ENCODE measurements around the gene ATP6V0C. TPM values are rescaled to one million over a fixed set of nuclear protein-coding genes. Genes with fewer than 3 reads are reported as not detected.

Gene ATP6V0C
- total and polyA plus RNA-seq, 4 donors: 67.9 to 119 (median 112) TPM

- no peak overlapping the region for H3K27ac ChIP-seq (ENCODE audit: low read depth in 1 of 2, low read length in 2 of 2)
- DNase-seq: no peak
- H3K36me3 ChIP-seq (ENCODE audit: control insufficient read depth in 1 of 2, insufficient read depth in 2 of 2, low read length in 1 of 2): no peaks in the 10 kb centered on the region
- no peaks in the 10 kb centered on the region for H3K27me3 ChIP-seq (ENCODE audit: control insufficient read depth in 1 of 2, insufficient read depth in 2 of 2, low read length in 1 of 2)
- no peak overlapping the region for H3K4me3 ChIP-seq (ENCODE audit: low read length in 2 of 2)
- no peaks in the 10 kb centered on the region for H3K4me1 ChIP-seq (ENCODE audit: control insufficient read depth in 1 of 2, insufficient read depth in 2 of 2, low read length in 2 of 2)
- intact Hi-C loops (cut with DNase I): no loop called here
- WGBS, 2 donors: 82 to 86% methylated on average over 5 of the region's 5 CpGs
- no peaks in the 10 kb centered on the region for H3K9me3 ChIP-seq (ENCODE audit: control insufficient read depth, low read length)
- no peak for ATAC-seq (ENCODE audit: low FRiP score)
These were observed 18.7 kb upstream of the ATP6V0C start for GRCh38 chr16:2495041-2495440.

GRCh38 chr16:2496223-2497115 is 17.3 kb upstream of the ATP6V0C start:
- ATAC-seq (ENCODE audit: low FRiP score): no peak
- no peak overlapping the region for H3K27ac ChIP-seq (ENCODE audit: low read depth in 1 of 2, low read length in 2 of 2)
- intact Hi-C loops (cut with DNase I): no loop called here
- H3K36me3 ChIP-seq (ENCODE audit: control insufficient read depth in 1 of 2, insufficient read depth in 2 of 2, low read length in 1 of 2): no peaks in the 10 kb centered on the region
- WGBS, 2 donors: 94 to 95% methylated on average over 62 of the region's 62 CpGs
- H3K4me1 ChIP-seq (ENCODE audit: control insufficient read depth in 1 of 2, insufficient read depth in 2 of 2, low read length in 2 of 2): no peaks in the 10 kb centered on the region
- no peak overlapping the region for H3K4me3 ChIP-seq (ENCODE audit: low read length in 2 of 2)
- no peaks in the 10 kb centered on the region for H3K9me3 ChIP-seq (ENCODE audit: control insufficient read depth, low read length)
- no peaks in the 10 kb centered on the region for H3K27me3 ChIP-seq (ENCODE audit: control insufficient read depth in 1 of 2, insufficient read depth in 2 of 2, low read length in 1 of 2)
- DNase-seq: no peak

GRCh38 chr16:2497116-2497630 is 16.6 kb upstream of the ATP6V0C start:
- Histone ChIP-seq H3K27me3 (ENCODE audit: control insufficient read depth in 1 of 2, insufficient read depth in 2 of 2, low read length in 1 of 2) (no peaks in the 10 kb centered on the region), H3K9me3 (ENCODE audit: control insufficient read depth, low read length) (no peaks in the 10 kb centered on the region), H3K4me1 (ENCODE audit: control insufficient read depth in 1 of 2, insufficient read depth in 2 of 2, low read length in 2 of 2) (no peaks in the 10 kb centered on the region), H3K4me3 (ENCODE audit: low read length in 2 of 2) (no peak overlapping the region), H3K36me3 (ENCODE audit: control insufficient read depth in 1 of 2, insufficient read depth in 2 of 2, low read length in 1 of 2) (no peaks in the 10 kb centered on the region), H3K27ac (ENCODE audit: low read depth in 1 of 2, low read length in 2 of 2) (no peak overlapping the region)
- WGBS, 2 donors: 23 to 26% methylated on average over 21 of the region's 21 CpGs
- intact Hi-C loops (cut with DNase I): no loop called here
- ATAC-seq (ENCODE audit: low FRiP score) (peak; percentile 54), DNase-seq (peak in 1 of 2 donors; percentile 78)

GRCh38 chr16:2497695-2498484 is 15.9 kb upstream of the ATP6V0C start:
- Histone ChIP-seq H3K4me1 (ENCODE audit: control insufficient read depth in 1 of 2, insufficient read depth in 2 of 2, low read length in 2 of 2) (no peaks in the 10 kb centered on the region), H3K9me3 (ENCODE audit: control insufficient read depth, low read length) (no peaks in the 10 kb centered on the region), H3K27ac (ENCODE audit: low read depth in 1 of 2, low read length in 2 of 2) (no peak overlapping the region), H3K4me3 (ENCODE audit: low read length in 2 of 2) (no peak overlapping the region), H3K27me3 (ENCODE audit: control insufficient read depth in 1 of 2, insufficient read depth in 2 of 2, low read length in 1 of 2) (no peaks in the 10 kb centered on the region), H3K36me3 (ENCODE audit: control insufficient read depth in 1 of 2, insufficient read depth in 2 of 2, low read length in 1 of 2) (no peaks in the 10 kb centered on the region)
- intact Hi-C loops (cut with DNase I): loop anchor here in 1 of 2 donors (2.0 kb wide), 1 partner anchor 157 kb away; the partner anchor contains the start of gene ABCA3
- WGBS, 2 donors: 65 to 72% methylated on average over 26 of the region's 26 CpGs
- no peak for DNase-seq
- ATAC-seq (ENCODE audit: low FRiP score): no peak

GRCh38 chr16:2498531-2499253 is 15.1 kb upstream of the ATP6V0C start:
- H3K36me3 ChIP-seq (ENCODE audit: control insufficient read depth in 1 of 2, insufficient read depth in 2 of 2, low read length in 1 of 2): no peaks in the 10 kb centered on the region
- H3K9me3 ChIP-seq (ENCODE audit: control insufficient read depth, low read length): no peaks in the 10 kb centered on the region
- H3K4me1 ChIP-seq (ENCODE audit: control insufficient read depth in 1 of 2, insufficient read depth in 2 of 2, low read length in 2 of 2): no peaks in the 10 kb centered on the region
- H3K27ac ChIP-seq (ENCODE audit: low read depth in 1 of 2, low read length in 2 of 2): no peak overlapping the region
- no peak for DNase-seq
- H3K27me3 ChIP-seq (ENCODE audit: control insufficient read depth in 1 of 2, insufficient read depth in 2 of 2, low read length in 1 of 2): no peaks in the 10 kb centered on the region
- WGBS, 2 donors: 45 to 48% methylated on average over 15 of the region's 15 CpGs
- intact Hi-C loops (cut with DNase I): loop anchor here in 1 of 2 donors (2.0 kb wide), 1 partner anchor 158 kb away; the partner anchor contains the start of gene ABCA3
- no peak overlapping the region for H3K4me3 ChIP-seq (ENCODE audit: low read length in 2 of 2)
- ATAC-seq (ENCODE audit: low FRiP score): no peak

- Histone ChIP-seq H3K36me3 (ENCODE audit: control insufficient read depth in 1 of 2, insufficient read depth in 2 of 2, low read length in 1 of 2) (no peaks in the 10 kb centered on the region), H3K4me3 (ENCODE audit: low read length in 2 of 2) (no peak overlapping the region), H3K27me3 (ENCODE audit: control insufficient read depth in 1 of 2, insufficient read depth in 2 of 2, low read length in 1 of 2) (no peaks in the 10 kb centered on the region), H3K4me1 (ENCODE audit: control insufficient read depth in 1 of 2, insufficient read depth in 2 of 2, low read length in 2 of 2) (no peaks in the 10 kb centered on the region), H3K9me3 (ENCODE audit: control insufficient read depth, low read length) (no peaks in the 10 kb centered on the region), H3K27ac (ENCODE audit: low read depth in 1 of 2, low read length in 2 of 2) (no peak overlapping the region)
- DNase-seq (no peak), ATAC-seq (ENCODE audit: low FRiP score) (no peak)
- intact Hi-C loops (cut with DNase I): loop anchor here in 1 of 2 donors (2.0 kb wide), 1 partner anchor 159 kb away; the partner anchor contains the start of gene ABCA3
- 89 to 98% methylated on average over 5 to 6 of the region's 6 CpGs for WGBS, 2 donors
These were observed 14.3 kb upstream of the ATP6V0C start for GRCh38 chr16:2499454-2499853.

GRCh38 chr16:2499890-2500429 is 13.8 kb upstream of the ATP6V0C start:
- H3K9me3 ChIP-seq (ENCODE audit: control insufficient read depth, low read length): no peaks in the 10 kb centered on the region
- DNase-seq (no peak), ATAC-seq (ENCODE audit: low FRiP score) (no peak)
- 87 to 90% methylated on average over 29 of the region's 29 CpGs for WGBS, 2 donors
- H3K36me3 ChIP-seq (ENCODE audit: control insufficient read depth in 1 of 2, insufficient read depth in 2 of 2, low read length in 1 of 2): no peaks in the 10 kb centered on the region
- no peaks in the 10 kb centered on the region for H3K27me3 ChIP-seq (ENCODE audit: control insufficient read depth in 1 of 2, insufficient read depth in 2 of 2, low read length in 1 of 2)
- intact Hi-C loops (cut with DNase I): loop anchor here (2.0 to 5.0 kb wide), 2 partner anchors 73 to 159 kb away; partner anchors contain the start of genes ABCA3 (in 2 of the 2) and CCNF (in 1 of the 2)
- no peaks in the 10 kb centered on the region for H3K4me1 ChIP-seq (ENCODE audit: control insufficient read depth in 1 of 2, insufficient read depth in 2 of 2, low read length in 2 of 2)
- no peak overlapping the region for H3K4me3 ChIP-seq (ENCODE audit: low read length in 2 of 2)
- H3K27ac ChIP-seq (ENCODE audit: low read depth in 1 of 2, low read length in 2 of 2): no peak overlapping the region

- WGBS, 2 donors: 86 to 87% methylated on average over 20 of the region's 20 CpGs
- H3K9me3 ChIP-seq (ENCODE audit: control insufficient read depth, low read length): no peaks in the 10 kb centered on the region
- no peaks in the 10 kb centered on the region for H3K27me3 ChIP-seq (ENCODE audit: control insufficient read depth in 1 of 2, insufficient read depth in 2 of 2, low read length in 1 of 2)
- no peaks in the 10 kb centered on the region for H3K36me3 ChIP-seq (ENCODE audit: control insufficient read depth in 1 of 2, insufficient read depth in 2 of 2, low read length in 1 of 2)
- ATAC-seq (ENCODE audit: low FRiP score): no peak
- H3K4me3 ChIP-seq (ENCODE audit: low read length in 2 of 2): no peak overlapping the region
- intact Hi-C loops (cut with DNase I): loop anchor here (2.0 to 5.0 kb wide), 2 partner anchors 73 to 160 kb away; partner anchors contain the start of genes ABCA3 (in 1 of the 2) and CCNF (in 1 of the 2)
- no peaks in the 10 kb centered on the region for H3K4me1 ChIP-seq (ENCODE audit: control insufficient read depth in 1 of 2, insufficient read depth in 2 of 2, low read length in 2 of 2)
- DNase-seq: no peak
- H3K27ac ChIP-seq (ENCODE audit: low read depth in 1 of 2, low read length in 2 of 2): no peak overlapping the region
These were observed 13.3 kb upstream of the ATP6V0C start for GRCh38 chr16:2500430-2500917.
